GM12891 (cell line): ENCODE data around the gene NFKB2.
A peak's percentile ranks its signal among the peaks of the same experiment; 100 is the strongest.

Experiments
- POLR2A ChIP-seq: IDR thresholded peaks from 2 replicates; pipeline ENCODE4 v1.6.1; 2011; ENCODE audit warnings: low read depth, low read length, control low read depth
- POLR2AphosphoS5 ChIP-seq: IDR thresholded peaks from 2 replicates; pipeline ENCODE4 v1.6.1; 2011; ENCODE audit warnings: low read depth, low read length, control low read depth

- TF ChIP-seq POLR2A (peak; percentile 61), POLR2AphosphoS5 (peak; percentile 61; the same call in 1 of the 2 replicates)
Observed at GRCh38 chr10:102432162-102432950, 36.9 kb downstream of the NFKB2 start, which contains the start of gene CUEDC2.
